HepG2 (cell line): ENCODE measurements around the gene COQ3. TPM values are rescaled to one million over a fixed set of nuclear protein-coding genes. Genes with fewer than 3 reads are reported as not detected.

Experiments used
- ATAC-seq: fragments of 200-7000 bp; cut with Tn5 transposase; 3 replicates; pipeline ENCODE4 v1.9.1; 2020; ENCODE audit warnings: mild to moderate bottlenecking, moderate library complexity
- BruUV-seq: library from RNA; stranded (reverse); fragments of 400-500 nt; replicated peaks from 2 replicates; lab custom pipeline; 2021; lab: Mats Ljungman, UMichigan
- CTCF ChIA-PET: fragments of 300-600 bp; formaldehyde crosslinking; extraction: SDS; loops from one replicate; lab custom pipeline; 2021; ENCODE audit warnings: low total read pairs, inconsistent platforms, low intra/inter-chr PET ratio; lab: Yijun Ruan, JAX
- POLR2A ChIA-PET: fragments of 350-600 bp; sonication (Branson Sonifier 250); formaldehyde crosslinking; loops from one replicate; lab custom pipeline; 2020; ENCODE audit warnings: antibody characterized with exemption, inconsistent platforms; lab: Yijun Ruan, JAX
- DNase-seq: peaks from one replicate; pipeline ENCODE4 v3.0.0-alpha.2; 2015; ENCODE audit warnings: low spot score
- FAIRE-seq: peaks from 3 replicates; lab custom pipeline; 2011; peaks lifted over from hg19 to GRCh38; lab: Jason Lieb, UNC
- H2AFZ ChIP-seq: one replicate; pipeline ENCODE4 v1.6.1; 2011; ENCODE audit warnings: low read length, inconsistent platforms
- H3K27ac ChIP-seq: fragments of 300-600 bp; 3 replicates; pipeline ENCODE4 v1.8.0; 2011; ENCODE audit warnings: mixed run types, mild to moderate bottlenecking, mixed read lengths, low read length, inconsistent platforms; ENCODE audit not compliant: insufficient read depth; ENCODE audit errors: extremely low read length
- H3K27me3 ChIP-seq, 2 experiments: fragments of 200-600 bp in 1 of 2; 2 replicates in 1 of 2; 3 replicates in 1 of 2; pipeline versions ENCODE4 v1.6.0 to v1.8.0; 2011; ENCODE audit warnings: low read length in 2 of 2, mild to moderate bottlenecking in 2 of 2, moderate library complexity in 2 of 2, inconsistent platforms in 1 of 2; ENCODE audit not compliant: insufficient read depth in 2 of 2, control insufficient read depth in 1 of 2
- H3K36me3 ChIP-seq, 2 experiments: fragments of 200-600 bp in 1 of 2; replicated peaks in 1 of 2; 2 replicates in 1 of 2; 3 replicates in 1 of 2; pipeline versions ENCODE4 v1.5.1 to v1.8.0; 2011; ENCODE audit warnings: low read length in 2 of 2, inconsistent platforms in 1 of 2; ENCODE audit not compliant: insufficient read depth in 2 of 2, control insufficient read depth in 1 of 2
- H3K4me1 ChIP-seq: 2 replicates; pipeline ENCODE4 v1.5.1; 2012; ENCODE audit warnings: low read length, inconsistent platforms; ENCODE audit not compliant: insufficient read depth
- H3K4me2 ChIP-seq: 2 replicates; pipeline ENCODE4 v1.6.0; 2011; ENCODE audit warnings: low read depth, low read length, inconsistent platforms
- H3K4me3 ChIP-seq, 3 experiments: fragments of 200-600 bp in 1 of 3; sonication (generic), shearing (Covaris generic) in 1 of 3; replicated peaks in 1 of 3; 2 replicates each; pipeline ENCODE4 v1.5.1; 2011 to 2016; ENCODE audit warnings: low read length in 3 of 3, inconsistent platforms in 2 of 3, low read depth in 2 of 3, mild to moderate bottlenecking in 2 of 3, control low read depth in 1 of 3, mixed read lengths in 1 of 3; ENCODE audit not compliant: insufficient read depth in 1 of 3
- H3K79me2 ChIP-seq: one replicate; pipeline ENCODE4 v1.6.1; 2011; ENCODE audit warnings: low read length, inconsistent platforms; ENCODE audit not compliant: insufficient read depth
- H3K9ac ChIP-seq: 2 replicates; pipeline ENCODE4 v1.6.0; 2011; ENCODE audit warnings: mild to moderate bottlenecking, low read depth, low read length, inconsistent platforms; ENCODE audit not compliant: insufficient read depth
- H3K9me3 ChIP-seq: 2 replicates; pipeline ENCODE4 v1.5.1; 2012; ENCODE audit warnings: mild to moderate bottlenecking, low read length
- H4K20me1 ChIP-seq: 2 replicates; pipeline ENCODE4 v1.6.0; 2011; ENCODE audit warnings: inconsistent platforms, mild to moderate bottlenecking, low read length, moderate library complexity; ENCODE audit not compliant: insufficient read depth
- ARID3A ChIP-seq: IDR thresholded peaks from 2 replicates; pipeline ENCODE4 v1.6.1; 2012; ENCODE audit warnings: low read depth, low read length, improper control_type of control experiment
- HDAC2 ChIP-seq: sonication (generic); formaldehyde crosslinking; IDR thresholded peaks from 2 replicates; pipeline ENCODE4 v1.4.0; 2020; ENCODE audit warnings: missing genetic modification reagents
- HNF4G ChIP-seq, 2 experiments: sonication (generic) in 1 of 2; formaldehyde crosslinking in 1 of 2; IDR thresholded peaks; 2 replicates each; pipeline versions ENCODE4 v1.4.0 to v1.6.1; 2011 to 2020; ENCODE audit warnings: borderline replicate concordance in 2 of 2, low read depth in 2 of 2, mild to moderate bottlenecking in 2 of 2, low read length in 1 of 2, missing genetic modification reagents in 1 of 2, moderate library complexity in 1 of 2
- IKZF1 ChIP-seq: fragments of 450-650 bp; IDR thresholded peaks from 2 replicates; pipeline ENCODE4 v1.7.1; 2016
- PITX1 ChIP-seq: sonication (generic); formaldehyde crosslinking; IDR thresholded peaks from 2 replicates; pipeline ENCODE4 v1.5.1; 2020; ENCODE audit warnings: mild to moderate bottlenecking, missing genetic modification reagents
- POGZ ChIP-seq: sonication (generic); formaldehyde crosslinking; IDR thresholded peaks from 2 replicates; pipeline ENCODE4 v1.4.0; 2020; ENCODE audit warnings: mild to moderate bottlenecking, missing genetic modification reagents
- RARA ChIP-seq: IDR thresholded peaks from 2 replicates; pipeline ENCODE4 v1.6.1; 2016; ENCODE audit warnings: missing genetic modification reagents, missing compliant biosample characterization
- SCMH1 ChIP-seq: sonication (generic); formaldehyde crosslinking; IDR thresholded peaks from 2 replicates; pipeline ENCODE4 v1.9.0; 2021; ENCODE audit warnings: missing genetic modification reagents, mild to moderate bottlenecking, borderline replicate concordance
- SMARCC2 ChIP-seq: fragments of 450-650 bp; IDR thresholded peaks from 2 replicates; pipeline ENCODE4 v1.6.1; 2017; ENCODE audit warnings: antibody characterized with exemption, mild to moderate bottlenecking
- SRF ChIP-seq: IDR thresholded peaks from 2 replicates; pipeline ENCODE4 v1.6.1; 2011; ENCODE audit warnings: mild to moderate bottlenecking, low read depth, low read length, moderate library complexity
- TBX3 ChIP-seq: fragments of 450-650 bp; IDR thresholded peaks from 2 replicates; pipeline ENCODE4 v1.6.1; 2017; ENCODE audit warnings: antibody characterized with exemption, mild to moderate bottlenecking, inconsistent platforms, borderline replicate concordance
- ZMYM4 ChIP-seq: sonication (generic); formaldehyde crosslinking; IDR thresholded peaks from 2 replicates; pipeline ENCODE4 v1.8.1; 2023; ENCODE audit warnings: mild to moderate bottlenecking, missing genetic modification reagents
- ZNF121 ChIP-seq: sonication (generic); formaldehyde crosslinking; IDR thresholded peaks from 2 replicates; pipeline ENCODE4 v1.5.0; 2020; ENCODE audit warnings: mild to moderate bottlenecking, missing genetic modification reagents
- ZNF282 ChIP-seq: fragments of 450-650 bp; IDR thresholded peaks from 2 replicates; pipeline ENCODE4 v1.6.1; 2018; ENCODE audit not compliant: partially characterized antibody
- ZNF773 ChIP-seq: sonication (generic); formaldehyde crosslinking; IDR thresholded peaks from 2 replicates; pipeline ENCODE4 v1.4.0; 2020; ENCODE audit warnings: missing genetic modification reagents, borderline replicate concordance
- ZNF83 ChIP-seq: sonication (generic); formaldehyde crosslinking; IDR thresholded peaks from 2 replicates; pipeline ENCODE4 v1.4.0; 2020; ENCODE audit warnings: missing genetic modification reagents, mild to moderate bottlenecking, borderline replicate concordance
- WGBS: methylation state at CpG from one replicate; pipeline ENCODE4 v1.1.6; 2017; ENCODE audit warnings: low lambda C conversion rate; 5-methylcytosine and 5-hydroxymethylcytosine counted together
- in situ Hi-C: cut with HindIII; loops from 2 replicates; pipeline ENCODE4 v1.10.0; 2017; ENCODE audit warnings: low pct_unique_long_range_greater_than_20kb; ENCODE audit not compliant: extremely low pct_ligation_motif_present
- intact Hi-C: fragments of 100-400 bp; cut with micrococcal nuclease; formaldehyde crosslinking; loops from one replicate; pipeline ENCODE4 v1.10.0; 2022; ENCODE audit not compliant: unreplicated experiment
- polyA plus RNA-seq, 8 experiments: library from polyadenylated mRNA; depleted of rRNA in 3 of 8; stranded (reverse) in 7 of 8; unstranded in 1 of 8; fragments of >200 nt; fragmentation: Illumina TruSeq in 4 of 8; extraction: Trizol in 4 of 8; gene quantifications; 2 replicates each; pipeline versions ENCODE4 v1.2.1 to v1.2.3, GENCODE V29; 2011 to 2016; ENCODE audit warnings: low read depth in 4 of 8, missing spikeins in 1 of 8, mixed read lengths in 1 of 8; ENCODE audit not compliant: insufficient read depth in 1 of 8
- total RNA-seq, 5 experiments: library from RNA; depleted of rRNA; stranded (reverse); fragments of >200 nt; fragmentation: Illumina TruSeq; extraction: Trizol; gene quantifications; 2 replicates each; pipeline ENCODE4 v1.2.3, GENCODE V29; 2016; ENCODE audit warnings: low read depth in 1 of 5
- TF ChIP-seq, protein P1 (sequence below): sonication (generic); formaldehyde crosslinking; IDR thresholded peaks from 2 replicates; pipeline ENCODE4 v1.4.0; 2020; ENCODE audit warnings: missing genetic modification reagents

COQ3 gene
- total and polyA plus RNA-seq, 2 of the 13 experiments (the other 11 are each of a cell fraction or from before 2014, with no cell fraction given) = 5.3 to 20.5 TPM

- 82% methylated on average over 7 of the region's 7 CpGs for WGBS
- intact Hi-C loops = no loop called here
- CTCF ChIA-PET = no interaction called here
- Histone ChIP-seq H3K4me3 (no peak overlapping the region), H3K36me3 (peaks cover 12 to 90% of the 10 kb centered on the region in 2 experiments)
- in situ Hi-C loops = no loop called here
- no peak for DNase-seq
- no TSS peak for BruUV-seq
- FAIRE-seq = no peak
- TF ChIP-seq RARA (CRISPR knock-in tag) = no peak
- TF ChIP-seq PITX1 (CRISPR knock-in tag) = no peak
- no peak for TF ChIP-seq SMARCC2
- peak; percentile 91 for TF ChIP-seq ZNF121 (CRISPR knock-in tag)
- no peak for TF ChIP-seq ZMYM4
- TF ChIP-seq, all 625 proteins: peak for 1
- H3K9ac ChIP-seq = no peak overlapping the region
- no peaks in the 10 kb centered on the region for H3K9me3 ChIP-seq
- no peak overlapping the region for H3K4me2 ChIP-seq
- H3K27me3 ChIP-seq = no peaks in the 10 kb centered on the region; a peak in 1 of 5 replicates
- peaks cover 10% of the 10 kb centered on the region for H3K79me2 ChIP-seq
- POLR2A ChIA-PET = no interaction called here
- no peaks in the 10 kb centered on the region for H3K4me1 ChIP-seq
- 0 out of 2 replicates have a peak, but pooled peaks cover 4% of the 10 kb centered on the region for H4K20me1 ChIP-seq
- ATAC-seq = no peak
- no peak overlapping the region for H3K27ac ChIP-seq
- H2AFZ ChIP-seq = no peak overlapping the region
These were observed 13.1 kb upstream of the COQ3 start for GRCh38 chr6:99407076-99407475.

- ATAC-seq = no peak
- no peak for FAIRE-seq
- no peaks in the 10 kb centered on the region for H4K20me1 ChIP-seq
- in situ Hi-C loops (no loop called here), intact Hi-C loops (no loop called here)
- H3K27ac ChIP-seq = no peak overlapping the region
- POLR2A ChIA-PET = interaction anchor here (1.0 kb wide), 1 partner anchor 22 kb away, joined by 4 read pairs; the partner anchor contains the start of gene PNISR
- no peak overlapping the region for H3K4me2 ChIP-seq
- no peaks in the 10 kb centered on the region for H3K27me3 ChIP-seq
- CTCF ChIA-PET = no interaction called here
- no peak for DNase-seq
- no peak overlapping the region for H2AFZ ChIP-seq
- WGBS = 97% methylated on average over 5 of the region's 5 CpGs
- TF ChIP-seq HNF4G (IDR thresholded peaks at IDR 0.05; ENCODE audit: borderline replicate concordance, low read depth, low read length) = no peak
- TF ChIP-seq HNF4G (CRISPR knock-in tag; IDR thresholded peaks at IDR 0.05; ENCODE audit: borderline replicate concordance, low read depth) = no peak
- TF ChIP-seq ZNF773 (CRISPR knock-in tag) = no peak
- no peak for TF ChIP-seq POGZ (CRISPR knock-in tag)
- no peak for TF ChIP-seq ZNF282
- no peak for TF ChIP-seq SRF
- TF ChIP-seq SCMH1 (CRISPR knock-in tag) = no peak
- no peak for TF ChIP-seq ARID3A
- TF ChIP-seq, protein P1, sequence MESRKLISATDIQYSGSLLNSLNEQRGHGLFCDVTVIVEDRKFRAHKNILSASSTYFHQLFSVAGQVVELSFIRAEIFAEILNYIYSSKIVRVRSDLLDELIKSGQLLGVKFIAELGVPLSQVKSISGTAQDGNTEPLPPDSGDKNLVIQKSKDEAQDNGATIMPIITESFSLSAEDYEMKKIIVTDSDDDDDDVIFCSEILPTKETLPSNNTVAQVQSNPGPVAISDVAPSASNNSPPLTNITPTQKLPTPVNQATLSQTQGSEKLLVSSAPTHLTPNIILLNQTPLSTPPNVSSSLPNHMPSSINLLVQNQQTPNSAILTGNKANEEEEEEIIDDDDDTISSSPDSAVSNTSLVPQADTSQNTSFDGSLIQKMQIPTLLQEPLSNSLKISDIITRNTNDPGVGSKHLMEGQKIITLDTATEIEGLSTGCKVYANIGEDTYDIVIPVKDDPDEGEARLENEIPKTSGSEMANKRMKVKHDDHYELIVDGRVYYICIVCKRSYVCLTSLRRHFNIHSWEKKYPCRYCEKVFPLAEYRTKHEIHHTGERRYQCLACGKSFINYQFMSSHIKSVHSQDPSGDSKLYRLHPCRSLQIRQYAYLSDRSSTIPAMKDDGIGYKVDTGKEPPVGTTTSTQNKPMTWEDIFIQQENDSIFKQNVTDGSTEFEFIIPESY = no peak
- no peak for TF ChIP-seq IKZF1
- no peak for TF ChIP-seq ZNF83
- no peak for TF ChIP-seq TBX3
- TF ChIP-seq HDAC2 (CRISPR knock-in tag) = no peak
- H3K9me3 ChIP-seq = no peaks in the 10 kb centered on the region
- H3K79me2 ChIP-seq = no peaks in the 10 kb centered on the region
- H3K4me3 ChIP-seq = no peak overlapping the region
- H3K9ac ChIP-seq = no peak overlapping the region
- H3K36me3 ChIP-seq = peaks cover 12 to 75% of the 10 kb centered on the region in 2 experiments
- no peaks in the 10 kb centered on the region for H3K4me1 ChIP-seq
- BruUV-seq = no TSS peak
These were observed 8.5 kb upstream of the COQ3 start for GRCh38 chr6:99402448-99402847.
